ENCODE measurements around the gene PALLD. TPM values are rescaled to one million over a fixed set of nuclear protein-coding genes. Genes with fewer than 3 reads are reported as not detected.

Gene PALLD
- total and polyA plus RNA-seq, 2 of the 13 experiments (the other 11 are each of a cell fraction or from before 2014, with no cell fraction given), result 0.50 to 1.5 TPM

GRCh38 chr4:168689791-168690190 lies 192.9 kb downstream of the PALLD start:
- FAIRE-seq (no peak), DNase-seq (ENCODE audit: low spot score) (no peak), ATAC-seq (no peak)
- no peaks in the 10 kb centered on the region for H3K4me1 ChIP-seq (ENCODE audit: insufficient read depth, low read length)
- no peak overlapping the region for H3K4me3 ChIP-seq (replicated peaks in 1 of 3; ENCODE audit: insufficient read depth in 1 of 3, low read depth in 2 of 3, low read length in 3 of 3)
- TF ChIP-seq ELF4 (CRISPR knock-in tag; IDR thresholded peaks at IDR 0.05; ENCODE audit: borderline replicate concordance), result no peak
- no peak for TF ChIP-seq TRIM22 (IDR thresholded peaks at IDR 0.05)
- no peak for TF ChIP-seq ZNF589 (CRISPR knock-in tag; conservative IDR thresholded peaks at IDR 0.05)
- no peak for TF ChIP-seq JUN (CRISPR knock-in tag; IDR thresholded peaks at IDR 0.05)
- TF ChIP-seq TEAD2 (CRISPR knock-in tag; IDR thresholded peaks at IDR 0.05), result no peak
- no peak overlapping the region for H3K9ac ChIP-seq (ENCODE audit: insufficient read depth, low read depth, low read length)
- BruUV-seq (replicated peaks), result no TSS peak
- 98% methylated on average over 1 of the region's 1 CpG for WGBS (ENCODE audit: low lambda C conversion rate)
- ChIA-PET POLR2A (no interaction called here), CTCF (ENCODE audit: low intra/inter-chr PET ratio, low total read pairs) (no interaction called here)
- no peaks in the 10 kb centered on the region for H3K27me3 ChIP-seq (ENCODE audit: control insufficient read depth in 1 of 2, insufficient read depth in 2 of 2, low read length in 2 of 2)
- no peak overlapping the region for H3K4me2 ChIP-seq (ENCODE audit: low read depth, low read length)
- H2AFZ ChIP-seq (ENCODE audit: low read length), result no peak overlapping the region
- no peaks in the 10 kb centered on the region for H3K79me2 ChIP-seq (ENCODE audit: insufficient read depth, low read length)
- H3K36me3 ChIP-seq (replicated peaks in 1 of 2; ENCODE audit: control insufficient read depth in 1 of 2, insufficient read depth in 2 of 2, low read length in 2 of 2), result no peaks in the 10 kb centered on the region
- in situ Hi-C loops (cut with HindIII; ENCODE audit: extremely low pct_ligation_motif_present, low pct_unique_long_range_greater_than_20kb), result no loop called here
- intact Hi-C loops (cut with micrococcal nuclease; ENCODE audit: unreplicated experiment), result no loop called here
- H3K9me3 ChIP-seq (ENCODE audit: low read length), result no peaks in the 10 kb centered on the region
- H3K27ac ChIP-seq (ENCODE audit: extremely low read length, insufficient read depth, low read length), result no peak overlapping the region
- H4K20me1 ChIP-seq (ENCODE audit: insufficient read depth, low read length), result no peaks in the 10 kb centered on the region

DNA sequence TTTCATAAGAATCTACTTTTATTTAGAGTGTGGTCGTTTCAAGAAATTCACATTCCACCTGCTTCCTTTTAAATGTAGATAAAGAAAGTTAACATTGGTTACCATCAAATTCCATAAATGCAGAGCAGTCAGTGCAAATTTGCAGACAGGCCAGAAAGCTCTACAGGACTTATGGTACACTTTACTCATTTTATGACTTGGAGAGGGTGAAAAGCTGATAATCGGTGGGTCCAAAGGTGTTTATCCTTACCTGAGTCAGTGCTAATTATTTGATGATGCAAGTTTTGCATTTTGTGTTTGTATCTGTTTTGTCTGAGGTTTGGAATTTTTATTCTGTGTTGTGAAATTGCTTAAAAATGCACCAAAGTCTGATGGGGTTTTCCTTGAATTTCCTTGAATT lies 193.3 kb downstream of the PALLD start:
- H3K4me2 ChIP-seq (ENCODE audit: low read depth, low read length), result no peak overlapping the region
- intact Hi-C loops (cut with micrococcal nuclease; ENCODE audit: unreplicated experiment), result no loop called here
- H3K27me3 ChIP-seq (ENCODE audit: control insufficient read depth in 1 of 2, insufficient read depth in 2 of 2, low read length in 2 of 2), result no peaks in the 10 kb centered on the region
- ChIA-PET POLR2A (no interaction called here), CTCF (ENCODE audit: low intra/inter-chr PET ratio, low total read pairs) (no interaction called here)
- no peak overlapping the region for H3K9ac ChIP-seq (ENCODE audit: insufficient read depth, low read depth, low read length)
- DNase-seq (ENCODE audit: low spot score) (no peak), ATAC-seq (no peak), FAIRE-seq (no peak)
- no TSS peak for BruUV-seq (replicated peaks)
- H3K79me2 ChIP-seq (ENCODE audit: insufficient read depth, low read length), result no peaks in the 10 kb centered on the region
- no peaks in the 10 kb centered on the region for H3K4me1 ChIP-seq (ENCODE audit: insufficient read depth, low read length)
- no peak overlapping the region for H2AFZ ChIP-seq (ENCODE audit: low read length)
- H3K9me3 ChIP-seq (ENCODE audit: low read length), result no peaks in the 10 kb centered on the region
- H4K20me1 ChIP-seq (ENCODE audit: insufficient read depth, low read length), result no peaks in the 10 kb centered on the region
- in situ Hi-C loops (cut with HindIII; ENCODE audit: extremely low pct_ligation_motif_present, low pct_unique_long_range_greater_than_20kb), result no loop called here
- H3K27ac ChIP-seq (ENCODE audit: extremely low read length, insufficient read depth, low read length), result no peak overlapping the region
- no peaks in the 10 kb centered on the region for H3K36me3 ChIP-seq (replicated peaks in 1 of 2; ENCODE audit: control insufficient read depth in 1 of 2, insufficient read depth in 2 of 2, low read length in 2 of 2)
- WGBS (ENCODE audit: low lambda C conversion rate), result 3% methylated on average over 2 of the region's 2 CpGs
- H3K4me3 ChIP-seq (replicated peaks in 1 of 3; ENCODE audit: insufficient read depth in 1 of 3, low read depth in 2 of 3, low read length in 3 of 3), result no peak overlapping the region
- no peak for TF ChIP-seq PBX3 (CRISPR knock-in tag; IDR thresholded peaks at IDR 0.05; ENCODE audit: borderline replicate concordance)
- TF ChIP-seq PPARG (CRISPR knock-in tag; conservative IDR thresholded peaks at IDR 0.05), result no peak
- no peak for TF ChIP-seq SAP130 (CRISPR knock-in tag; IDR thresholded peaks at IDR 0.05; ENCODE audit: low read depth)
- TF ChIP-seq ATM (IDR thresholded peaks at IDR 0.05; ENCODE audit: borderline replicate concordance), result no peak
- no peak for TF ChIP-seq ZNF12 (CRISPR knock-in tag; IDR thresholded peaks at IDR 0.05)
- no peak for TF ChIP-seq ZKSCAN1 (IDR thresholded peaks at IDR 0.05; ENCODE audit: low read length)
- no peak for TF ChIP-seq ZNF788 (CRISPR knock-in tag; IDR thresholded peaks at IDR 0.05; ENCODE audit: borderline replicate concordance)
- no peak for TF ChIP-seq FOXK1 (CRISPR knock-in tag; IDR thresholded peaks at IDR 0.05; ENCODE audit: borderline replicate concordance, low read depth)
- no peak for TF ChIP-seq HMGXB3 (CRISPR knock-in tag; IDR thresholded peaks at IDR 0.05; ENCODE audit: borderline replicate concordance)
